GM12878 (cell line): ENCODE measurements around the gene DBNDD2.

ENCODE experiments used
- CTCF ChIP-seq, 3 experiments: IDR thresholded peaks in 2 of 3; conservative IDR thresholded peaks in 1 of 3; 2 replicates each; pipeline ENCODE4 v1.5.1; 2011; ENCODE audit warnings: low read depth in 3 of 3, low read length in 3 of 3, mild to moderate bottlenecking in 3 of 3, control low read depth in 2 of 3, moderate library complexity in 2 of 3, inconsistent platforms in 1 of 3, mixed read lengths in 1 of 3; ENCODE audit not compliant: control insufficient read depth in 2 of 3, insufficient read depth in 1 of 3; ENCODE audit errors: extremely low read depth in 1 of 3
- RAD21 ChIP-seq: IDR thresholded peaks from 2 replicates; pipeline ENCODE4 v1.6.1; 2011; ENCODE audit warnings: mild to moderate bottlenecking, low read depth, low read length, moderate library complexity; ENCODE audit not compliant: insufficient read depth
- RBBP5 ChIP-seq: fragments of 200-600 bp; sonication (generic); conservative IDR thresholded peaks from 2 replicates; pipeline ENCODE4 v1.6.1; 2016

- TF ChIP-seq CTCF (IDR thresholded peaks at IDR 0.05 in 2 of 3, conservative IDR thresholded peaks at IDR 0.05 in 1 of 3; ENCODE audit: control insufficient read depth in 2 of 3, extremely low read depth in 1 of 3, insufficient read depth in 1 of 3, low read depth in 3 of 3, low read length in 3 of 3) (no peak), RBBP5 (no peak), RAD21 (no peak)
Observed at GRCh38 chr20:45387274-45387673, 20.8 kb upstream of the DBNDD2 start.
